Prostate gland (tissue), 2 donors: ENCODE data around the gene BFSP1. TPM values are rescaled to one million over a fixed set of nuclear protein-coding genes. Genes with fewer than 3 reads are reported as not detected.

ENCODE experiments used
- DNase-seq: peaks from one replicate; pipeline ENCODE4 v3.0.0-alpha.2; 2019; ENCODE audit warnings: low spot score
- H3K27ac ChIP-seq, 2 donors: fragments of 200-600 bp; sonication (generic); 2 replicates each; pipeline ENCODE4 v1.5.1; 2017 to 2019
- H3K27me3 ChIP-seq: fragments of 200-600 bp; sonication (generic); replicated peaks from 2 replicates; pipeline ENCODE4 v1.5.1; 2019; ENCODE audit not compliant: insufficient read depth
- H3K36me3 ChIP-seq, 2 donors: fragments of 200-600 bp; sonication (generic); 1 replicate in 1 of 2; 2 replicates in 1 of 2; pipeline versions ENCODE4 v1.5.1 to v1.8.1; 2017 to 2019
- H3K4me1 ChIP-seq: fragments of 200-600 bp; sonication (generic); replicated peaks from 2 replicates; pipeline ENCODE4 v1.5.1; 2019
- H3K4me3 ChIP-seq, 2 donors: fragments of 200-600 bp; sonication (generic); 2 replicates each; pipeline ENCODE4 v1.5.1; 2017 to 2019
- H3K9me3 ChIP-seq: fragments of 200-600 bp; sonication (generic); 2 replicates; pipeline ENCODE4 v1.5.1; 2017
- CTCF ChIP-seq, 4 experiments: fragments of 200-600 bp in 2 of 4; fragments of 450-650 bp in 2 of 4; sonication (generic) in 2 of 4; IDR thresholded peaks; 1 replicate in 3 of 4; 2 replicates in 1 of 4; pipeline ENCODE4 v1.5.1; 2016 to 2019; ENCODE audit warnings: antibody characterized with exemption in 4 of 4, mild to moderate bottlenecking in 2 of 4, moderate library complexity in 2 of 4
- POLR2A ChIP-seq: fragments of 450-650 bp; IDR thresholded peaks from one replicate; pipeline ENCODE4 v1.6.1; 2016; ENCODE audit warnings: antibody characterized with exemption, mild to moderate bottlenecking
- POLR2AphosphoS5 ChIP-seq: sonication (generic); formaldehyde crosslinking; IDR thresholded peaks from one replicate; pipeline ENCODE4 v1.6.1; 2017; ENCODE audit warnings: antibody characterized with exemption
- WGBS: methylation state at CpG from one replicate; pipeline ENCODE4 v1.1.5; 2018; 5-methylcytosine and 5-hydroxymethylcytosine counted together
- intact Hi-C: fragments of 100-400 bp; cut with DNase I; formaldehyde crosslinking; loops from one replicate; pipeline ENCODE4 v1.14.2; 2022
- total RNA-seq, 2 donors: library from RNA; depleted of rRNA; stranded (reverse); fragments of >200 nt; gene quantifications; one replicate each; pipeline ENCODE4 v1.1.0, GENCODE V29; 2016

Gene BFSP1
- total RNA-seq, 2 donors from 2014 or later, result 0.27 to 6.9 TPM

GRCh38 chr20:17471606-17472187 lies 59.5 kb downstream of the BFSP1 start:
- no peak overlapping the region for H3K27ac ChIP-seq
- TF ChIP-seq CTCF (IDR thresholded peaks at IDR 0.05), result no peak
- no peak for TF ChIP-seq POLR2AphosphoS5
- no peak for TF ChIP-seq POLR2A
- 84% methylated on average over 10 of the region's 10 CpGs for WGBS
- no peak for DNase-seq
- H3K9me3 ChIP-seq, result no peaks in the 10 kb centered on the region
- H3K27me3 ChIP-seq, result no peaks in the 10 kb centered on the region
- no peaks in the 10 kb centered on the region for H3K36me3 ChIP-seq
- intact Hi-C loops, result no loop called here
- H3K4me3 ChIP-seq, result no peak overlapping the region
- no peaks in the 10 kb centered on the region for H3K4me1 ChIP-seq

- TF ChIP-seq POLR2AphosphoS5 (no peak), CTCF (IDR thresholded peaks at IDR 0.05) (no peak), POLR2A (no peak)
- Histone ChIP-seq H3K4me3 (no peak overlapping the region), H3K27me3 (no peaks in the 10 kb centered on the region), H3K27ac (no peak overlapping the region), H3K9me3 (no peaks in the 10 kb centered on the region), H3K4me1 (no peaks in the 10 kb centered on the region), H3K36me3 (no peaks in the 10 kb centered on the region)
- WGBS, result 88% methylated on average over 9 of the region's 9 CpGs
- intact Hi-C loops, result no loop called here
- DNase-seq, result no peak
Observed at GRCh38 chr20:17470973-17471372, 60.2 kb downstream of the BFSP1 start.

- 92% methylated on average over 5 of the region's 5 CpGs for WGBS
- no peak for TF ChIP-seq POLR2A
- no peak for TF ChIP-seq POLR2AphosphoS5
- no peak for TF ChIP-seq CTCF (IDR thresholded peaks at IDR 0.05)
Observed at GRCh38 chr20:17470521-17470920, 60.7 kb downstream of the BFSP1 start.

GRCh38 chr20:17469246-17470030 lies 61.7 kb downstream of the BFSP1 start:
- H3K9me3 ChIP-seq, result no peaks in the 10 kb centered on the region
- no peaks in the 10 kb centered on the region for H3K27me3 ChIP-seq
- no peak overlapping the region for H3K4me3 ChIP-seq
- intact Hi-C loops, result no loop called here
- no peak for TF ChIP-seq POLR2A
- TF ChIP-seq CTCF (IDR thresholded peaks at IDR 0.05), result no peak
- TF ChIP-seq POLR2AphosphoS5, result no peak
- no peaks in the 10 kb centered on the region for H3K36me3 ChIP-seq
- no peak overlapping the region for H3K27ac ChIP-seq
- no peaks in the 10 kb centered on the region for H3K4me1 ChIP-seq
- no peak for DNase-seq
- 83% methylated on average over 7 of the region's 7 CpGs for WGBS

More at GRCh38 chr20:17470521-17470920, 60.7 kb downstream of the BFSP1 start:
- H3K4me1 ChIP-seq, result no peaks in the 10 kb centered on the region
- no peaks in the 10 kb centered on the region for H3K27me3 ChIP-seq
- H3K9me3 ChIP-seq, result no peaks in the 10 kb centered on the region
- intact Hi-C loops, result no loop called here
- no peak overlapping the region for H3K27ac ChIP-seq
- no peak overlapping the region for H3K4me3 ChIP-seq
- no peaks in the 10 kb centered on the region for H3K36me3 ChIP-seq
- no peak for DNase-seq
